GM18526 (cell line): ENCODE results near the gene C4orf50.

Experiments used
- POLR2A ChIP-seq: IDR thresholded peaks from 3 replicates; pipeline ENCODE4 v1.6.1; 2011; ENCODE audit not compliant: insufficient read length; ENCODE audit errors: extremely low read depth

Gene C4orf50

DNA sequence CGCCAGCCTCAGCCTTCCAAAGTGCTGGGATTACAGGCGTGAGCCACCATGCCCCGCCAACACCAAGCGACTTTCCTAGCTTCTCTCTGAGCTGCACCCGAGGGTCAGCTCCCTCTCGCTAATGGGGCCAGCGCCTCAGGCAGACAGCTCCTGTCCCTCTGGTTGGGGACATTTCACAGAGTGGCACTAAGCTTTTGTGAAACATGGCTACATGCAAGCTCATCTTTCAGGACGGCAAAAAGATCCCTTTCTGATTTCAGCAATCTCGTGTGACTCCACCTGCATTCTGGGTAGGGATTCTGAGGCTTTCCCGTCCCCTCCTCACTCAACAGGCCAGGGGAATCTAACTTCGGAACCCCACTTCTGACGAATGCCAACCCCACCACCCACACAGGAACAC, 31.0 kb upstream of the C4orf50 start:
- no peak for TF ChIP-seq POLR2A

DNA sequence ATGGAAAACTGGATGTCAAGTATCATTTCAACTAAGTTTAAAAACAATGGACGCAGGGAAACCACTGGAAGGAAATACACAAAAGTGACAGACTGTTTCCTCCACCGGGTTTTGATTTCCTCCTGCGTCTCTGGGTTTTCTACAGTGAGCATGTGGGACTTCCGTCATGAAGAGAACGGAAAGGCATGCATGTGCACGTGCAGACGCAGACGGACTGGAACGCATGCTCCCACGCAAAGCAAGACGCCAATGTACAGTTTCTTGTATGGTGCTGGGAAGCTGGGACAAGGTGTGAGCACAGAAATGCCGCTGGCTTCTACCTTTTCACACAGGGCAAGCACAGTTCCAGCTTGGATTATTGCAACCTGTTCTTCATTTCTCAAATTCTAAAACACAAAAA, 30.3 kb upstream of the C4orf50 start:
- no peak for TF ChIP-seq POLR2A

GRCh38 chr4:6047130-6047673, 29.0 kb upstream of the C4orf50 start:
- no peak for TF ChIP-seq POLR2A

- TF ChIP-seq POLR2A: no peak
Measured at GRCh38 chr4:6046526-6047129, 28.4 kb upstream of the C4orf50 start.

- no peak for TF ChIP-seq POLR2A
Measured at GRCh38 chr4:6044805-6045204, 26.6 kb upstream of the C4orf50 start.

DNA sequence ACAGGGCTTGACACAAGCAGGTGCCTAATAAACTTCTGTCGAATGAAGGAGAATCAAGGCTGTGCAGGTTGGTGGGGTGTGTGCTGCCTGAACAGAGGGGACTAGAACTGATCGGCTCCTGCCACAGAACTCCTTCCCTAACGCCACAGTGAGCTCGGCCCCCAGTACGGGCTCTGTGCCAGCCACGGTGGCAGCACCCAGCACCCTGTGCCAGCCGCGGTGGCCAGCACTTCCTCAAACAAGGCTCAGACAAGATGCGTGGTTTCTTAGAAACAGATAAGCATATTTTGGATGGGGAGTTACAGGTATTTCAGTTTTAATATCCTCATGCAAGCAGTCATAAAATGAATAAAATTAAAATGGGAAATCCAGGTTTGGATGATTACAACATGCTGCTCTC, 26.0 kb upstream of the C4orf50 start:
- no peak for TF ChIP-seq POLR2A

DNA sequence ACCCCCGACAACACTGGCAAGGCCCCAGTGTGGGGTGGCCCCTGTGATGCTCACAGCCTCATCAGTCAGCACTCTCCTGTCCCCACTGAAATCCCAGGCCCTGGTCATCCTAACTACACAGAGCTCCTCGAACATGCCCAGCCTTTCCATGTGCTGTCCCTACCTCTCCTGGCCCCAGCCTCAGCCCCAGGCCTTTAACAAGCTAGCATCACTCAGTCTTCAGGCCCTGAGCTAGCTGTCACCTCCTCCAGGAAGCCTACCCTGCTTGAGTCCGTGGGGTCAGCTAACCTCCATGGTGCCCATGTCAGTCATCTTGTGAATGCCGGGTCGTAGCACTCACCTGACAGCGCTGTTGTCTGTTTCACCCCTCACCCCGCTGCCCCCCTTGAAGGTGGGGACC, 25.6 kb upstream of the C4orf50 start:
- TF ChIP-seq POLR2A: no peak

DNA sequence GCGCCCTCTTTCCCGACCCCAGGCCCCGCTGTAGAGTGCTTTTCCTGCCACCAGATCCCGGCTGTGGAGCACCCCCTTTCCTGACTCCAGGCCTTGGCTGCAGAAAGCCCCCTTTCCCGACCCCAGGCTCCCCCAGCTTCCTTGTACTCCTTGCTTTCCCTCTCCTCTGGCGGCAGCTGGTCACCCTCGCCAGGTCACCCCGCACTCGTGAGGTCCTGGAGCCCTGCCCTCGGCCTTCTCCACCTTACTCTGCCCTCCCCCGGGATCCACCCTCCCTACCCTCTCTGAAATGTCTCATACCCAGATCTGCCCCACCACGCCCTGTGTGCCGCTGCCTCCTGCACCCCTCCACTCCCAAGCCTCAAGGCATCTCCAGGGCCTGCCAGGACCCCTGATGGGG, 25.0 kb upstream of the C4orf50 start:
- no peak for TF ChIP-seq POLR2A

- no peak for TF ChIP-seq POLR2A
Measured at GRCh38 chr4:6042293-6043063, 24.2 kb upstream of the C4orf50 start.

DNA sequence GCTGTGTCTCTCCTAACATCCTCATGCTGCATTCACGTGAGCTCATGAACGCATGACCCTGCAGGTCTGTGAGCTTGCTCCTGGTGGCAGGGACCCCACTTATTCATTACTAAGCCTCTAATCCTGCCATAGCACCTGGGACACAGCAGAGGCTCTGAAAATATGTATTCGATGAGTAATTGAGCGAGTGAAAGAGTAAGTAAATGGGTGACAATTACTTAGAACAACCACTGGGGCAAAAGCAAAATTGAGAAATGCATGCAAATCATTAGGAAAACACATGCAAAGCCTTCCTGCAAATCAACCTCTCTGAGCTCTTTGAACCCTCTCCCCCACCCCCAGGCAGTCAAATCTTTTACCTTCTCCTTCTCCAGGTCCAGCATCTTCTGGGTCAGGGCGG, 23.6 kb upstream of the C4orf50 start:
- no peak for TF ChIP-seq POLR2A

DNA sequence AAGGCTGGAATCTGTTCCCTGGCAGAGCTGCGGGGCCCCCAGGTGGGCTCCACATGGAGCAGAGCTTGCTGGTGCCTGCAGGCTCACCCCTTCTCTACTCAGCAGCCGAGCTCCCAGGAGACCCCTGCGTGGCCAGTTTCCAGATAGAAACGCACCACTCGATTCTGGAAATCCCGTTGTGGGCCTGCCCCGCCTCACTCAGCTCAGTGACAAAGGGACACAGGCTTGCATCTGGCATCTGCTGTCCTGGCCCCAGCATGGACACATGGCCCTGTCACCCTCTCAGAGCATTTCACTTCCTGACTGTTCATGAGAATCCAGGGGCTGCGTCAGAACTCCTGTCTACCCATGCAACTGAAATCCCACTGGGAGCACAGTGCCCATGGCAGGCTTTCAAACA, 20.5 kb upstream of the C4orf50 start:
- TF ChIP-seq POLR2A: no peak

GRCh38 chr4:6035786-6036185, 17.6 kb upstream of the C4orf50 start:
- TF ChIP-seq POLR2A: no peak

GRCh38 chr4:6033381-6033780, 15.2 kb upstream of the C4orf50 start:
- TF ChIP-seq POLR2A: no peak

DNA sequence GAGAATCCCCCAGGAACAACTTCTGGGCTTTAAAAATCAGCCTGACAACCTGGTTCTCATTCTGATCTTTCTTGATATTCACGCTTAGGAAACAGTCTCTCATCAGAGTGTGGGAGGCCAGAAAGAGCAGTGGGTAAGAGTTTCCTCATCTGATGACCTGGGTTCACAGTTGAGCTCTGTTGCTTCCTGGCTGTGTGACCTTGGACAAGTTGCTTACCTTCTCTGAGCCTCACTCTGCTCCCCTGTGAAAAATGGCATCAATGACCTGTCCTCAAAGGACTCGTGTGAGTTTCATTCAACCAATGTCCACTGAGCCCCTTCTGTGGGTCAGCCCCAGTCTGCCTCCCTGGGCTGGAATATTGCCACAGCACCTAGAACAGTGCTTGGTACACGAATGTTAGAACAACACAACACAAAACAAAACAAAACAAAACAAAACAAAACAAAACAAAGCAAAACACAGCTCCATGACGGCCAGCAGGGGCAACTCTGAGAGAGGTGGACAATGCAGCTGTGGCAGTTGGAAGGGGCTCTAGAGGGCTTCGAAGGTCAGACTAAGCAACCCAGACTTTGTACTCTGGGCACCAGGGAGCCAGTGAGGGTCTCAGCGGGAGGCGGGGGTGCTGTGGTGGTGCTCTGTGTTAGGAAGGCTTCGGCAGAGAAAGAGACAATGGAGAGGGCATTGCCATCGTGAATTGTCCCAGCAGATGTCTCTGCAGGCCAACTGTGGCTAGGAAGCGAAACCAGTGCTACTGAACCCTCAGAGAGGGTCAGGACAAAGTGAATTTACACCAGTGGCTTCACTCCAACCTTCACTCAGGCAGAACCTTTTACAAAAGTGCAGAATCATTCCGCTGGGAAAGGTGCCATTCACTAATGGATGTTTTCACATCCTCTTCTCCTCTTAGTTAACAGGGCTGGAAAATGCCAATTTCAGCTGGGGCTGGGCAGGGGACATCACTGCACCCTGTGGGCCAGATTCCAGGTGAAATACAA, 14.3 kb upstream of the C4orf50 start:
- TF ChIP-seq POLR2A: no peak

GRCh38 chr4:6031846-6032245, 13.6 kb upstream of the C4orf50 start:
- no peak for TF ChIP-seq POLR2A

GRCh38 chr4:6030679-6031078, 12.4 kb upstream of the C4orf50 start:
- TF ChIP-seq POLR2A: no peak

DNA sequence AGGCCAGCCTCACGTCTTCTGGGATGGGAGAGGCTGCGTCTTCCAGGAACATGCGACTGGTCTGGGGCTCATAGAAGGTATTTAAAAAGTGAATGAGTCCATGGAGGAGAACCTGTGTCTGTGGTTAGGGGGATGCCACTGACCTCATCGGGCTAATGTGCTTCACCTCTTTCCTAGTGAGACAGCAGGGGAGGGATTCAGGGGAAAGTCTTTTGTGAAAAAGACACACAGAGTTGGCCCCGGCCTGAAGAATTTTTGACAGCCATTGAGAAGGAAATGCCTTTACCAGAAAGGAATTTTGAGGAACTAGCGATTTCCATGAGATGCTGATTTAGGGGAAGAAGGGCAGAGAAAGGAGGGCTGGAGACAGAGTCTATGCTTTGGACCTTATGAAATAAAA, 11.0 kb upstream of the C4orf50 start:
- no peak for TF ChIP-seq POLR2A
